ENCODE results near the gene EEF1AKMT4.

Gene EEF1AKMT4

GRCh38 chr3:184248454-184249411 lies 739 bp upstream of the EEF1AKMT4 start, which contains the start of gene ALG3:
ALG3 (minus strand) TSS chr3:184248962; CDS start chr3:184248940, 22 bp downstream.
- 0% methylated on average over 41 to 45 of the region's 49 CpGs for WGBS, 2 experiments (ENCODE audit: insufficient coverage in 2 of 2)
- Histone ChIP-seq H3K4me3 (ENCODE audit: extremely low read depth, insufficient read depth, low read length, poor library complexity, severe bottlenecking) (peak within 1 kb of the TSS; percentile 89), H3K4me1 (ENCODE audit: control insufficient read depth, insufficient read depth, low read length, poor library complexity, severe bottlenecking) (no peaks in the 10 kb centered on the region), H3K27ac (ENCODE audit: low read depth, low read length, severe bottlenecking) (peak within 1 kb of the TSS; percentile 97), H3K36me3 (ENCODE audit: control insufficient read depth, insufficient read depth, low read length) (peaks cover 17% of the 10 kb centered on the region), H3K9me3 (ENCODE audit: control insufficient read depth, low read length) (no peaks in the 10 kb centered on the region)

GRCh38 chr3:184250167-184250828 lies 826 bp downstream of the EEF1AKMT4 start:
- WGBS, 2 experiments (ENCODE audit: insufficient coverage in 2 of 2): 7 to 9% methylated on average over 17 of the region's 20 CpGs
- Histone ChIP-seq H3K36me3 (ENCODE audit: control insufficient read depth, insufficient read depth, low read length) (peaks cover 2% of the 10 kb centered on the region), H3K27ac (ENCODE audit: low read depth, low read length, severe bottlenecking) (peak overlapping the region; percentile 47), H3K9me3 (ENCODE audit: control insufficient read depth, low read length) (no peaks in the 10 kb centered on the region), H3K4me3 (ENCODE audit: extremely low read depth, insufficient read depth, low read length, poor library complexity, severe bottlenecking) (peak overlapping the region; percentile 89), H3K4me1 (ENCODE audit: control insufficient read depth, insufficient read depth, low read length, poor library complexity, severe bottlenecking) (no peaks in the 10 kb centered on the region)

- Histone ChIP-seq H3K36me3 (ENCODE audit: control insufficient read depth, insufficient read depth, low read length) (peaks cover 3% of the 10 kb centered on the region), H3K4me1 (ENCODE audit: control insufficient read depth, insufficient read depth, low read length, poor library complexity, severe bottlenecking) (peaks cover 2% of the 10 kb centered on the region), H3K9me3 (ENCODE audit: control insufficient read depth, low read length) (no peaks in the 10 kb centered on the region), H3K27ac (ENCODE audit: low read depth, low read length, severe bottlenecking) (no peak overlapping the region), H3K4me3 (ENCODE audit: extremely low read depth, insufficient read depth, low read length, poor library complexity, severe bottlenecking) (no peak overlapping the region)
- 94 to 95% methylated on average over 3 of the region's 3 CpGs for WGBS, 2 experiments (ENCODE audit: insufficient coverage in 2 of 2)
Measured at GRCh38 chr3:184255291-184256039, 6.0 kb downstream of the EEF1AKMT4 start.

- Histone ChIP-seq H3K36me3 (ENCODE audit: control insufficient read depth, insufficient read depth, low read length) (peaks cover 3% of the 10 kb centered on the region), H3K4me1 (ENCODE audit: control insufficient read depth, insufficient read depth, low read length, poor library complexity, severe bottlenecking) (peaks cover 5% of the 10 kb centered on the region), H3K27ac (ENCODE audit: low read depth, low read length, severe bottlenecking) (no peak overlapping the region), H3K9me3 (ENCODE audit: control insufficient read depth, low read length) (no peaks in the 10 kb centered on the region), H3K4me3 (ENCODE audit: extremely low read depth, insufficient read depth, low read length, poor library complexity, severe bottlenecking) (no peak overlapping the region)
- 91 to 97% methylated on average over 17 to 19 of the region's 23 CpGs for WGBS, 2 experiments (ENCODE audit: insufficient coverage in 2 of 2)
Measured at GRCh38 chr3:184257083-184257915, 7.8 kb downstream of the EEF1AKMT4 start.

GRCh38 chr3:184258926-184259325 lies 9.5 kb downstream of the EEF1AKMT4 start:
- Histone ChIP-seq H3K36me3 (ENCODE audit: control insufficient read depth, insufficient read depth, low read length) (peaks cover 3% of the 10 kb centered on the region), H3K4me1 (ENCODE audit: control insufficient read depth, insufficient read depth, low read length, poor library complexity, severe bottlenecking) (peaks cover 8% of the 10 kb centered on the region), H3K4me3 (ENCODE audit: extremely low read depth, insufficient read depth, low read length, poor library complexity, severe bottlenecking) (no peak overlapping the region), H3K9me3 (ENCODE audit: control insufficient read depth, low read length) (no peaks in the 10 kb centered on the region), H3K27ac (ENCODE audit: low read depth, low read length, severe bottlenecking) (no peak overlapping the region)
- WGBS, 2 experiments (ENCODE audit: insufficient coverage in 2 of 2): 88 to 91% methylated on average over 4 to 5 of the region's 5 CpGs

GRCh38 chr3:184259396-184259877 lies 10.0 kb downstream of the EEF1AKMT4 start:
- Histone ChIP-seq H3K27ac (ENCODE audit: low read depth, low read length, severe bottlenecking) (no peak overlapping the region), H3K4me3 (ENCODE audit: extremely low read depth, insufficient read depth, low read length, poor library complexity, severe bottlenecking) (no peak overlapping the region), H3K9me3 (ENCODE audit: control insufficient read depth, low read length) (no peaks in the 10 kb centered on the region), H3K36me3 (ENCODE audit: control insufficient read depth, insufficient read depth, low read length) (peaks cover 3% of the 10 kb centered on the region), H3K4me1 (ENCODE audit: control insufficient read depth, insufficient read depth, low read length, poor library complexity, severe bottlenecking) (peaks cover 8% of the 10 kb centered on the region)
- WGBS, 2 experiments (ENCODE audit: insufficient coverage in 2 of 2): 8 to 27% methylated on average over 5 to 13 of the region's 28 CpGs

- peak overlapping the region; percentile 44 for H3K4me3 ChIP-seq (ENCODE audit: extremely low read depth, insufficient read depth, low read length, poor library complexity, severe bottlenecking)
- WGBS, 2 experiments (ENCODE audit: insufficient coverage in 2 of 2): 0% methylated on average over 52 to 77 of the region's 91 CpGs
Measured at GRCh38 chr3:184259878-184260723, 10.6 kb downstream of the EEF1AKMT4 start.

GRCh38 chr3:184260724-184261269 lies 11.3 kb downstream of the EEF1AKMT4 start:
- Histone ChIP-seq H3K36me3 (ENCODE audit: control insufficient read depth, insufficient read depth, low read length) (peaks cover 3% of the 10 kb centered on the region), H3K4me1 (ENCODE audit: control insufficient read depth, insufficient read depth, low read length, poor library complexity, severe bottlenecking) (peaks cover 8% of the 10 kb centered on the region), H3K9me3 (ENCODE audit: control insufficient read depth, low read length) (no peaks in the 10 kb centered on the region), H3K27ac (ENCODE audit: low read depth, low read length, severe bottlenecking) (no peak overlapping the region), H3K4me3 (ENCODE audit: extremely low read depth, insufficient read depth, low read length, poor library complexity, severe bottlenecking) (peak overlapping the region; percentile 44)
- 0 to 2% methylated on average over 40 to 44 of the region's 49 CpGs for WGBS, 2 experiments (ENCODE audit: insufficient coverage in 2 of 2)

More at GRCh38 chr3:184259878-184260723, 10.6 kb downstream of the EEF1AKMT4 start:
- Histone ChIP-seq H3K36me3 (ENCODE audit: control insufficient read depth, insufficient read depth, low read length) (peaks cover 3% of the 10 kb centered on the region), H3K4me1 (ENCODE audit: control insufficient read depth, insufficient read depth, low read length, poor library complexity, severe bottlenecking) (peaks cover 8% of the 10 kb centered on the region), H3K27ac (ENCODE audit: low read depth, low read length, severe bottlenecking) (no peak overlapping the region), H3K9me3 (ENCODE audit: control insufficient read depth, low read length) (no peaks in the 10 kb centered on the region)

GRCh38 chr3:184261270-184261853 lies 11.9 kb downstream of the EEF1AKMT4 start, which contains the start of gene CAMK2N2:
CAMK2N2 (minus strand) TSS chr3:184261553; CDS start chr3:184261285, 268 bp downstream.
- no peak within 1 kb of the TSS for H3K27ac ChIP-seq (ENCODE audit: low read depth, low read length, severe bottlenecking)
- peaks cover 3% of the 10 kb centered on the region for H3K36me3 ChIP-seq (ENCODE audit: control insufficient read depth, insufficient read depth, low read length)
- 0% methylated on average over 19 to 32 of the region's 67 CpGs for WGBS, 2 experiments (ENCODE audit: insufficient coverage in 2 of 2)
- H3K9me3 ChIP-seq (ENCODE audit: control insufficient read depth, low read length): no peaks in the 10 kb centered on the region
- peak within 1 kb of the TSS; percentile 44 for H3K4me3 ChIP-seq (ENCODE audit: extremely low read depth, insufficient read depth, low read length, poor library complexity, severe bottlenecking)
- H3K4me1 ChIP-seq (ENCODE audit: control insufficient read depth, insufficient read depth, low read length, poor library complexity, severe bottlenecking): peaks cover 8% of the 10 kb centered on the region
